Esophagus squamous epithelium (tissue), 4 donors: ENCODE results near the gene TBC1D3B.

ENCODE experiments used
- CTCF ChIP-seq, 6 experiments: fragments of 450-650 bp in 4 of 6; fragments of 200-600 bp in 2 of 6; sonication (generic) in 2 of 6; IDR thresholded peaks; one replicate each; pipeline ENCODE4 v1.5.1; 2016 to 2019; ENCODE audit warnings: antibody characterized with exemption in 6 of 6, mild to moderate bottlenecking in 4 of 6, moderate library complexity in 4 of 6
- POLR2A ChIP-seq, 4 donors: fragments of 450-650 bp; IDR thresholded peaks; one replicate each; pipeline ENCODE4 v1.6.1; 2017; ENCODE audit warnings: antibody characterized with exemption in 4 of 4, mild to moderate bottlenecking in 4 of 4, moderate library complexity in 3 of 4

GRCh38 chr17:36184023-36184765, 7.8 kb upstream of the TBC1D3B start:
- TF ChIP-seq POLR2A (IDR thresholded peaks at IDR 0.05): no peak
- TF ChIP-seq CTCF (IDR thresholded peaks at IDR 0.05): no peak
